Measurements from ENCODE around the gene FHDC1. TPM values are rescaled to one million over a fixed set of nuclear protein-coding genes. Genes with fewer than 3 reads are reported as not detected.

Gene FHDC1
- polyA plus RNA-seq, 3 donors, result 0.21 TPM; not detected in 2

GRCh38 chr4:152961014-152961772 lies 25.1 kb downstream of the FHDC1 start:
- no peak overlapping the region for H3K27ac ChIP-seq (ENCODE audit: low read depth in 1 of 2, low read length in 2 of 2)
- H3K79me2 ChIP-seq (ENCODE audit: insufficient read depth, low read length), result no peaks in the 10 kb centered on the region
- no peaks in the 10 kb centered on the region for H4K20me1 ChIP-seq (ENCODE audit: insufficient read depth, low read length)
- no peaks in the 10 kb centered on the region for H3K9me3 Mint-ChIP-seq
- no peaks in the 10 kb centered on the region for H3K9me3 ChIP-seq (replicated peaks in 1 of 2; ENCODE audit: control insufficient read depth in 1 of 2, insufficient read depth in 1 of 2, low read length in 2 of 2)
- H3K4me3 Mint-ChIP-seq, result no peak overlapping the region
- peaks cover 0 to 11% of the 10 kb centered on the region in 2 donors for H3K4me1 ChIP-seq (ENCODE audit: control insufficient read depth in 1 of 2, insufficient read depth in 2 of 2, low read length in 2 of 2)
- H3K4me2 ChIP-seq (replicated peaks; ENCODE audit: extremely low read depth, low read length, poor library complexity, severe bottlenecking), result no peak overlapping the region
- H3K27ac Mint-ChIP-seq, result no peak overlapping the region
- WGBS (ENCODE audit: insufficient coverage), result 100% methylated on average over 1 of the region's 14 CpGs
- DNase-seq, result no peak
- H3K36me3 ChIP-seq (replicated peaks in 1 of 2; ENCODE audit: control insufficient read depth in 1 of 2, insufficient read depth in 2 of 2, low read length in 2 of 2), result no peaks in the 10 kb centered on the region
- TF ChIP-seq CTCF (IDR thresholded peaks at IDR 0.05), result no peak
- H2AFZ ChIP-seq (ENCODE audit: insufficient read depth, low read depth, low read length, poor library complexity, severe bottlenecking), result no peak overlapping the region
- intact Hi-C loops (cut with micrococcal nuclease), result no loop called here
- H3K36me3 Mint-ChIP-seq, result no peaks in the 10 kb centered on the region
- no peak overlapping the region for H3K9ac ChIP-seq (ENCODE audit: insufficient read depth, low read length, poor library complexity, severe bottlenecking)
- H3K4me3 ChIP-seq (replicated peaks in 1 of 3; ENCODE audit: low read depth in 2 of 3, low read length in 3 of 3), result no peak overlapping the region
- peaks cover 21% of the 10 kb centered on the region for H3K4me1 Mint-ChIP-seq
- H3K27me3 Mint-ChIP-seq (ENCODE audit: low read depth in 3 of 3), result no peaks in the 10 kb centered on the region
- no peaks in the 10 kb centered on the region for H3K27me3 ChIP-seq (ENCODE audit: control insufficient read depth in 2 of 2, insufficient read depth in 2 of 2, low read length in 2 of 2)

- no peak for TF ChIP-seq CTCF (IDR thresholded peaks at IDR 0.05)
- no CpG with 5 or more reads among the region's 1 CpG for WGBS (ENCODE audit: insufficient coverage)
- intact Hi-C loops (cut with micrococcal nuclease), result no loop called here
- no peak for DNase-seq
- Mint-ChIP-seq H3K27ac (no peak overlapping the region), H3K4me1 (peaks cover 21% of the 10 kb centered on the region), H3K4me3 (no peak overlapping the region), H3K9me3 (no peaks in the 10 kb centered on the region), H3K27me3 (ENCODE audit: low read depth in 3 of 3) (no peaks in the 10 kb centered on the region), H3K36me3 (no peaks in the 10 kb centered on the region)
- Histone ChIP-seq H3K4me3 (replicated peaks in 1 of 3; ENCODE audit: low read depth in 2 of 3, low read length in 3 of 3) (no peak overlapping the region), H2AFZ (ENCODE audit: insufficient read depth, low read depth, low read length, poor library complexity, severe bottlenecking) (no peak overlapping the region), H3K9ac (ENCODE audit: insufficient read depth, low read length, poor library complexity, severe bottlenecking) (no peak overlapping the region), H3K36me3 (replicated peaks in 1 of 2; ENCODE audit: control insufficient read depth in 1 of 2, insufficient read depth in 2 of 2, low read length in 2 of 2) (no peaks in the 10 kb centered on the region), H3K4me1 (ENCODE audit: control insufficient read depth in 1 of 2, insufficient read depth in 2 of 2, low read length in 2 of 2) (peaks cover 0 to 11% of the 10 kb centered on the region in 2 donors), H3K4me2 (replicated peaks; ENCODE audit: extremely low read depth, low read length, poor library complexity, severe bottlenecking) (no peak overlapping the region), H4K20me1 (ENCODE audit: insufficient read depth, low read length) (no peaks in the 10 kb centered on the region), H3K9me3 (replicated peaks in 1 of 2; ENCODE audit: control insufficient read depth in 1 of 2, insufficient read depth in 1 of 2, low read length in 2 of 2) (no peaks in the 10 kb centered on the region), H3K27ac (ENCODE audit: low read depth in 1 of 2, low read length in 2 of 2) (no peak overlapping the region), H3K27me3 (ENCODE audit: control insufficient read depth in 2 of 2, insufficient read depth in 2 of 2, low read length in 2 of 2) (no peaks in the 10 kb centered on the region), H3K79me2 (ENCODE audit: insufficient read depth, low read length) (no peaks in the 10 kb centered on the region)
Measured at GRCh38 chr4:152961773-152962115, 25.6 kb downstream of the FHDC1 start.
